Activated CD4-positive, alpha-beta T cell treated with anti-CD3 and anti-CD28 coated beads for 48 hours (primary cell): Measurements from ENCODE around the gene PCDHGB6.
A peak's percentile ranks its signal among the peaks of the same experiment; 100 is the strongest.
"Not testable (repeated sequence)": the region's sequence is repeated elsewhere in the genome, so short reads cannot be mapped to it uniquely, and the experiment has no call there.

Experiments used
- DNase-seq: peaks from one replicate; pipeline ENCODE4 v3.0.0-alpha.2; 2020

Gene PCDHGB6

DNA sequence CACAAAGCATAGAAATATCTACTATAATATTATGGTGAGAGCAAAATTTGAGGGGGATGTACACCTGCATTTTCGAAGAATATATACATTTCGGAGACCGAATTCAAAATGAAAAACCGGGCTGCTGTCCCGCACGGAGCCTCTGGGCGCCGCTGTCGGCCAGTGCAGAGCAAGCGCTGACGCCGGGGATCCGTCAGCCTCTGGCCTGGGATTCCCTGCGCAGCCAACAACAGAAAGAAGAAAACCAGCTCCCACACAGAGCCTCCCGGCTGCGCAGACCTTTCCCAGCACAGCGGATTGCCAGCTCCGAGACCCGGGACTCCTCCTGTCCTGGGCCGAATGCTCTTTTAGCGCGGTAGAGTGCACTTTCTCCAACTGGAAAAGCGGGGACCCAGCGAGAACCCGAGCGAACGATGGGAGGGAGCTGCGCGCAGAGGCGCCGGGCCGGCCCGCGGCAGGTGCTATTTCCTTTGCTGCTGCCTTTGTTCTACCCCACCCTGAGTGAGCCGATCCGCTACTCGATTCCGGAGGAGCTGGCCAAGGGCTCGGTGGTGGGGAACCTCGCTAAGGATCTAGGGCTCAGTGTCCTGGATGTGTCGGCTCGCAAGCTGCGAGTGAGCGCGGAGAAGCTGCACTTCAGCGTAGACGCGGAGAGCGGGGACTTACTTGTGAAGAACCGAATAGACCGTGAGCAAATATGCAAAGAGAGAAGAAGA, at the start of gene PCDHGB6:
PCDHGB6 (plus strand) TSS at position 232 of the 716 bp plus-strand sequence; CDS start at position 414, 182 bp downstream.
- peak; percentile 67 for DNase-seq

DNA sequence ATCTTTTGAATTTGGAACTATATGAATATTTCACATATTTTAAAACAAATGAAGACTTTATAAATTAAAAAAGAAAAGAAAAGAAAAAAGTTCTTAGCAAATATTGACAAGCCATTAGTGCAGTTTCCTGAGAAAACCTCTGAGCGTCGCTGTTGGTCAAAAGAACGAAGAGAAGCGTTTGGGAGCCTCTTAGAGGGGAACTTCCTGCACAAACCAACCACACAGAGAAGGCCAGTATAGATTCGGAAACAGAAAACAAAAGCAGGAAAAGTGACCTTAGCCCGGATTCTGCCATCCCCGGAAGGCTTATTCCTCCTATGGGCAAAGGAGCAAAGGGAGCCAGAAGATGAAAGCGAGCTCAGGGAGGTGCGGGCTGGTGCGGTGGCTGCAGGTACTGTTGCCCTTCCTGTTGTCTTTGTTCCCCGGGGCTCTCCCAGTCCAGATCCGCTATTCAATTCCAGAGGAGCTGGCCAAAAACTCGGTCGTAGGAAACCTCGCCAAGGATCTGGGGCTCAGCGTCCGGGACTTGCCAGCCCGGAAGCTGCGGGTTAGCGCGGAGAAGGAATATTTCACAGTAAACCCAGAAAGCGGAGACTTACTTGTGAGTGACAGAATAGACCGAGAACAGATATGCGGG, 47.9 kb upstream of the PCDHGB6 start, which contains the start of gene PCDHGB2:
PCDHGB2 (plus strand) TSS at position 205 of the 637 bp plus-strand sequence; CDS start at position 347, 142 bp downstream.
- no peak for DNase-seq

DNA sequence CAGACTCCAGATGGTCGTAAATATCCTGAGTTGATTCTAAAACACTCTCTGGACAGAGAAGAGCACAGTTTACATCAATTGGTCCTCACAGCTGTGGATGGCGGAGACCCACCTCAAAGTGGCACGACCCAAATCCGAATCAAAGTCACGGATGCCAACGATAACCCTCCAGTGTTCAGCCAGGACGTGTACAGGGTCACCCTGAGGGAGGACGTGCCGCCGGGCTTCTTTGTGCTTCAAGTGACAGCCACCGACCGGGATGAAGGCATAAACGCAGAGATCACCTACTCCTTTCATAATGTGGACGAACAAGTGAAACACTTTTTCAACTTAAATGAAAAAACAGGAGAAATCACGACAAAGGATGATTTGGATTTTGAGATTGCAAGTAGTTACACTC, 47.1 kb upstream of the PCDHGB6 start:
- no peak for DNase-seq

DNA sequence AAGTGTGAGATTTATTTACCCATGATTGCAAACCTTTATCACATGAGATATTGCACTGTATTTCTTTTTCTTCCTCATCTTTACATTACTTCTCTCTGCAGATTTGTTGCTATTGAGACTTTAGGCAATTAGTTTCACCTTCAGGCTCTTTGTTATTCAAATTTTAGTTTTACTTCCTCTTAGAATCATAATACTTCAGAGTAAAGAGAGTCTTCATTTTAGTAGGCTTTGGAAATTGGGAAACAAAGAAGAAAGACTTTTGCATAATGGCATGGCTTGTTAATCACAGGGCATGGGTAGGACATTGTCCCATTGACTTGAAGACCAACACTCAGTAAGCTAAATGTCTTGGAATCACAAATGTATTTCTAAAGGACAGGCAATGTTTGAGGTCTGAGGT, 45.1 kb upstream of the PCDHGB6 start:
- no peak for DNase-seq

DNA sequence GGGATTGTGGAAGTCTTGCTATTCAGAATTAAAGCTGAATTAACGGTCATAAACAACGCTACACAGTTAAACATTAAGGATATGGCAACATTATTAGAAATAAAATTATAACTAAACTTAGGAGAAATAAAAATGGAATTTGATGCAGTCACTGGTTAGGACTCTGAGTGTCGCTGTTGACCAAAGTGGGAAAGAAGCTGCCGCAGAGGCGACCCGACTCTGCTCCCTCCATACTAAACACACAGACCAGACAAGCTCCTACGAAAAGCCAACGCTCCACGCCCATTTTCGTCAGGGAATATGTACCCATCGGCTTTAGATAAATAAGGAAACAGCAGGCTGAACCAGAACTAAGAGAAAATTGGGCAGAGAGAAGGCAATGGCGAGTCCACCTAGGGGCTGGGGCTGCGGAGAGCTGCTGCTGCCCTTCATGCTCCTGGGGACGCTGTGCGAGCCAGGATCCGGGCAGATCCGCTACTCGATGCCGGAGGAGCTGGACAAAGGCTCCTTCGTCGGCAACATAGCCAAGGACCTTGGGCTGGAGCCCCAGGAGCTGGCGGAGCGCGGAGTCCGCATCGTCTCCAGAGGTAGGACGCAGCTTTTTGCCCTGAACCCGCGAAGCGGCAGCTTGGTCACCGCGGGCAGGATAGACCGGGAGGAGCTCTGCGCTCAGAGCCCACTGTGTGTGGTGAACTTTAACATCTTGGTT, 43.7 kb upstream of the PCDHGB6 start, which contains the start of gene PCDHGA5:
PCDHGA5 (plus strand) TSS at position 211 of the 709 bp plus-strand sequence; CDS start at position 380, 169 bp downstream.
- no peak for DNase-seq

DNA sequence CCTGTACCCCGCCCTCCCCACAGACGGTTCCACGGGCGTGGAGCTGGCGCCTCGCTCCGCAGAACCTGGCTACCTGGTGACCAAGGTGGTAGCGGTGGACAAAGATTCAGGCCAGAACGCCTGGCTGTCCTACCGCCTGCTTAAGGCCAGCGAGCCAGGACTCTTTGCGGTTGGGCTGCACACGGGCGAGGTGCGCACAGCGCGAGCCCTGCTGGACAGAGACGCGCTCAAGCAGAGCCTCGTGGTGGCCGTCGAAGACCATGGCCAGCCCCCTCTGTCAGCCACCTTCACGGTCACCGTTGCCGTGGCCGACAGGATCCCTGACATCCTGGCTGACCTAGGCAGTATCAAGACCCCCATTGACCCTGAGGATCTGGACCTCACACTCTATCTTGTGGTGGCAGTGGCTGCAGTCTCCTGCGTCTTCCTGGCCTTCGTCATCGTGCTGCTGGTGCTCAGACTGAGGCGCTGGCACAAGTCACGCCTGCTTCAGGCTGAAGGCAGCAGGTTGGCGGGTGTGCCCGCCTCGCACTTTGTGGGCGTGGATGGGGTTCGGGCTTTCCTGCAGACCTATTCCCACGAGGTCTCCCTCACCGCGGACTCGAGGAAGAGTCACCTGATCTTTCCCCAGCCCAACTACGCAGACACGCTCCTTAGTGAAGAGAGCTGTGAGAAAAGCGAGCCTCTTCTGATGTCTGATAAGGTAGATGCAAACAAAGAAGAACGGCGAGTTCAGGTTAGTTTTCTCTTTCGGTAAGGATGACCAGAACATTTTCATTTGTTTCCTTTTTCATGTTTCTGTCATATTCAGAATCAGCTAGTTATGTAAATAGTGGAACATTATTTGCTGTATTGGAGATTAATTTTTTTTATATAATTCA, 41.6 kb upstream of the PCDHGB6 start:
- DNase-seq = no peak

DNA sequence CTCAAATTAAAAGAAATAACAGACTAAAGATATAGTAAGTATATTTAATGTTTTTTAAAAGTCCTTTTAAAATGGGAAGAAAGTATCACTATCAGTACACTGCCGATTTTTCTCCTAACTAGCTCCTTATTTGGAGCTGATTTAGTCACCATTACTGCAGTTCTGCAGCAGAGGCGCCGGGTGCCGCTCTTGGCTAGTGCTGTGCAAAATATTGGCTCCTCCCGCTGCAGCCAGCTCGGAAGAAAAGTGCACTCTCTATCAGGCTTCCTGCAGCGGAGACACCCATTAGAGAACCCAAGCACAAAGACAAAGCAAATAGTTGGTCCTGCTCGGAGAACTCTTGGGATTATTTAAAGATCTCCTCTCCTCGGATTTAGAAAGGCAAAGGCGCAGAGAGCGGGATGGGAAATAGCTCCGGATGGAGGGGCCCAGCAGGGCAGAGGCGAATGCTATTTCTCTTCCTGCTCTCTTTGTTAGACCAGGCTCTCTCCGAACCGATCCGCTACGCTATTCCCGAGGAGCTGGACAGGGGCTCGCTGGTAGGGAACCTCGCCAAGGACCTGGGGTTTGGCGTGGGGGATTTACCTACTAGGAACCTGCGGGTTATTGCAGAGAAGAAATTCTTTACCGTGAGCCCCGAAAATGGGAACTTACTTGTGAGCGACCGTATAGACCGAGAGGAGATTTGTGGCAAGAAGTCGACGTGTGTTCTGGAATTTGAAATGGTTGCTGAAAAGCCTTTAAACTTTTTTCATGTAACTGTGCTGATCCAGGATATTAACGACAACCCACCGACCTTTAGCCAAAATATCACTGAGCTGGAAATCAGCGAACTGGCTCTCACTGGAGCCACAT, 37.6 kb upstream of the PCDHGB6 start, which contains the start of gene PCDHGB3:
PCDHGB3 (plus strand) TSS at position 249 of the 855 bp plus-strand sequence; CDS start at position 402, 153 bp downstream.
- DNase-seq = peak; percentile 53

DNA sequence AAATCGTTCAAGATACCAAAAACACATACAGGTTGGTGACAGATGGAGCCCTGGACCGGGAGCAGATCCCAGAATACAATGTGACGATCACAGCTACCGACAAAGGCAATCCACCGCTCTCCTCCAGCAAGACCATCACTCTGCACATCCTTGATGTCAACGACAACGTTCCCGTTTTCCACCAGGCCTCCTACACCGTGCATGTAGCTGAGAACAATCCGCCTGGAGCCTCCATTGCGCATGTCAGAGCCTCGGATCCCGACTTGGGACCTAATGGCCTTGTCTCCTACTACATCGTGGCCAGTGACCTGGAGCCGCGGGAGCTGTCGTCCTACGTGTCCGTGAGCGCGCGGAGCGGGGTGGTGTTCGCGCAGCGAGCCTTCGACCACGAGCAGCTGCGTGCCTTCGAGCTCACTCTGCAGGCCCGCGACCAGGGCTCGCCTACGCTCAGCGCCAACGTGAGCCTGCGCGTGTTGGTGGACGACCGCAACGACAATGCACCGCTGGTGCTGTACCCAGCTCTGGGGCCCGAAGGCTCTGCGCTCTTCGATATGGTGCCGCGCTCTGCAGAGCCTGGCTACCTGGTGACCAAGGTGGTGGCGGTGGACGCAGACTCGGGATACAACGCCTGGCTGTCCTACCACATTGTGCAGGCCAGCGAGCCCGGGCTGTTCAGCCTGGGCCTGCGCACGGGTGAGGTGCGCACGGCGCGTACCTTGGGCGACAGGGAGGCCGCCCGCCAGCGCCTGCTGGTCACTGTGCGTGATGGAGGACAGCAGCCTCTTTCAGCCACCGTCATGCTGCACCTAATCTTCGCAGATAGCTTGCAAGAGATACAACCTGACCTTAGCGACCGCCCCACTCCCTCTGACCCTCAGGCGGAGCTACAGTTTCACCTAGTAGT, 36.0 kb upstream of the PCDHGB6 start:
- DNase-seq = no peak

DNA sequence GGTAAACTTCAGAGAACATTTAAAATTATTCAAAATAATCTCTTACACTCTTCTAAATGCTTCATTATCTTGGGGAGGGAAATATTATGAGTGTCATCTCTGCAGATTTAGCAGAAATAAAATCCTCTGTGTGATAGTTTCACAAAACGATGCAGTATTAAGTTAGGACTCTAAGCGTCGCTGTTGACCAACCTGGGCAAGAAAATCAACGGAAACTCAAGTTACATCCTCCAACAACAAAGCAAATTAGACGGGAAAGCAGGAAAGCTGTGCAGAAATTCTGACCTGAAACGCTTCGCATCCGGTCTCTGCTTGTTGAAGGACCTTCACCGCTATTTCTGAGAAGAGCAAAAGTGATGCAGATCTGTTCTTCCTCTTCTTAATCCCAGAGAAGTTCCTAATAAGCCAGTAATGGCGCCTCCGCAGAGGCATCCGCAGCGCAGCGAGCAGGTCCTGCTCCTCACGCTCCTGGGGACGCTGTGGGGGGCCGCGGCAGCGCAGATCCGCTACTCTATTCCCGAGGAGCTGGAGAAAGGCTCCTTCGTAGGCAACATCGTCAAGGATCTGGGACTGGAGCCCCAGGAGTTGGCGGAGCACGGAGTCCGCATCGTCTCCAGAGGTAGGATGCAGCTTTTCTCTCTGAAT, 34.0 kb upstream of the PCDHGB6 start, which contains the start of gene PCDHGA6:
PCDHGA6 (plus strand) TSS at position 219 of the 645 bp plus-strand sequence; CDS start at position 412, 193 bp downstream.
- DNase-seq = no peak

DNA sequence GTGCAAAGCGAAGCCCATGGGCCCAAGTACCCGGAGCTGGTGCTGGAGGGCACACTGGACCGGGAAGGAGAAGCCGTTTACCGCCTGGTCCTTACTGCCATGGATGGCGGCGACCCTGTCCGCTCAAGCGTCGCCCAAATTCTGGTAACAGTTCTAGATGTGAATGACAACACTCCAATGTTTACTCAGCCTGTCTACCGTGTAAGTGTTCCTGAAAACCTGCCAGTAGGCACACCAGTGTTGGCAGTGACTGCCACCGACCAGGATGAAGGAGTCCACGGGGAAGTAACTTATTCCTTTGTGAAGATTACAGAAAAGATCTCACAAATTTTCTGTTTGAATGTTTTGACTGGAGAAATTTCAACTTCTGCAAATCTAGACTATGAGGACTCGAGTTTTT, 33.2 kb upstream of the PCDHGB6 start:
- no peak for DNase-seq

DNA sequence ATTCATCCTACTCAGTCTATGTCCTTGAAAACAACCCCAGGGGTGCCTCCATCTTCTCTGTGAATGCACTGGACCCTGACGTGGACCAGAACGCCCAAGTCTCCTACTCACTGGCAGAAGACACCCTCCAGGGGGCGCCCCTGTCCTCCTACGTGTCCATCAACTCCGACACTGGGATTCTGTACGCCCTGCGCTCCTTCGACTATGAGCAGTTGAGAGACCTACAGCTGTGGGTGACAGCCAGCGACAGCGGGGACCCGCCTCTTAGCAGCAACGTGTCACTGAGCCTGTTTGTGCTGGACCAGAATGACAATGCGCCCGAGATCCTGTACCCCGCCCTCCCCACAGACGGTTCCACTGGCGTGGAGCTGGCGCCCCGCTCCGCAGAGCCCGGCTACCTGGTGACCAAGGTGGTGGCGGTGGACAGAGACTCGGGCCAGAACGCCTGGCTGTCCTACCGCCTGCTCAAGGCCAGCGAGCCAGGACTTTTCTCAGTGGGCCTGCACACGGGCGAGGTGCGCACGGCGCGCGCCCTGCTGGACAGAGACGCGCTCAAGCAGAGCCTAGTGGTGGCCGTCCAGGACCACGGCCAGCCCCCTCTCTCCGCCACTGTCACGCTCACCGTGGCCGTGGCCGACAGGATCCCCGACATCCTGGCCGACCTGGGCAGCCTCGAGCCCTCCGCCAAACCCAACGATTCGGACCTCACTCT, 32.2 kb upstream of the PCDHGB6 start:
- DNase-seq = not testable (repeated sequence)

DNA sequence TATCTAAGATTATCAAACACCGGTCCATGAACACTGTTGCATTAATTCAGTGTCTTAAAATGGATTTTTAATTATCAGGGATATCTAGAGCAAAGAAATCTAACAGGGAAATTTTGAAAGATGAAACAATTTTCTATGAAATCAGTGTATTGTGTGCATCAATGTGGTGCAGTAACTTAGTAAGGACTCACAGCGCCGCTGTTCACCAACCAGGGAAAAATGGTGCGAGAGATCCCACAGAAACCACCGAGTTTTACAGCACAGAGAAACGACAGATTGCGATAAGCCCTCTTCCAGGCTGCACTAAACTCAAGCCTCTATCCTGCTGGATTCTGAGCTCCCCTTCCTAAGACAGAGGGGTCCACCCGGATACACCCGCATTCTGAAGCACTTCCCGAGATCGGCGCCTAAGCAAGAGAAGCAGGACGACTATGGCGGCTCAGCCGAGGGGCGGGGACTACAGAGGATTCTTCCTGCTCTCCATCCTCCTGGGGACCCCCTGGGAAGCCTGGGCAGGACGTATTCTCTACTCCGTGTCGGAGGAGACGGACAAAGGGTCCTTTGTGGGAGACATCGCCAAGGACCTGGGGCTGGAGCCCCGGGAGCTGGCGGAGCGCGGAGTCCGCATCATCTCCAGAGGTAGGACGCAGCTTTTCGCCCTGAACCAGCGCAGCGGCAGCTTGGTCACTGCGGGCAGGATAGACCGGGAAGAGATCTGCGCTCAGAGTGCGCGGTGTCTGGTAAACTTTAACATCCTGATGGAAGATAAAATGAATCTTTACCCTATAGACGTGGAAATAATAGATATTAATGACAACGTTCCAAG, 25.1 kb upstream of the PCDHGB6 start, which contains the start of gene PCDHGA7:
PCDHGA7 (plus strand) TSS at position 274 of the 826 bp plus-strand sequence; CDS start at position 432, 158 bp downstream.
- no peak for DNase-seq

DNA sequence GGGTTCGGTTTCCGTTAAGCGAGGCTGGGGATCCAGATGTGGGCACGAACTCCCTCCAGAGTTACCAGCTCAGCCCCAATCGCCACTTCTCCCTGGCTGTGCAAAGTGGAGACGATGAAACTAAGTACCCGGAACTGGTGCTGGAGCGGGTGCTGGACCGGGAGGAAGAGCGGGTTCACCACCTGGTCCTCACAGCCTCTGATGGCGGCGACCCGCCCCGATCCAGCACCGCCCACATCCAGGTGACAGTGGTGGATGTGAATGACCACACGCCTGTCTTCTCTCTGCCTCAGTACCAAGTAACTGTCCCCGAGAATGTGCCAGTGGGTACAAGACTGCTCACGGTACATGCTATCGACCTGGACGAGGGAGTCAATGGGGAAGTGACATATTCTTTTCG, 24.5 kb upstream of the PCDHGB6 start:
- DNase-seq = no peak

DNA sequence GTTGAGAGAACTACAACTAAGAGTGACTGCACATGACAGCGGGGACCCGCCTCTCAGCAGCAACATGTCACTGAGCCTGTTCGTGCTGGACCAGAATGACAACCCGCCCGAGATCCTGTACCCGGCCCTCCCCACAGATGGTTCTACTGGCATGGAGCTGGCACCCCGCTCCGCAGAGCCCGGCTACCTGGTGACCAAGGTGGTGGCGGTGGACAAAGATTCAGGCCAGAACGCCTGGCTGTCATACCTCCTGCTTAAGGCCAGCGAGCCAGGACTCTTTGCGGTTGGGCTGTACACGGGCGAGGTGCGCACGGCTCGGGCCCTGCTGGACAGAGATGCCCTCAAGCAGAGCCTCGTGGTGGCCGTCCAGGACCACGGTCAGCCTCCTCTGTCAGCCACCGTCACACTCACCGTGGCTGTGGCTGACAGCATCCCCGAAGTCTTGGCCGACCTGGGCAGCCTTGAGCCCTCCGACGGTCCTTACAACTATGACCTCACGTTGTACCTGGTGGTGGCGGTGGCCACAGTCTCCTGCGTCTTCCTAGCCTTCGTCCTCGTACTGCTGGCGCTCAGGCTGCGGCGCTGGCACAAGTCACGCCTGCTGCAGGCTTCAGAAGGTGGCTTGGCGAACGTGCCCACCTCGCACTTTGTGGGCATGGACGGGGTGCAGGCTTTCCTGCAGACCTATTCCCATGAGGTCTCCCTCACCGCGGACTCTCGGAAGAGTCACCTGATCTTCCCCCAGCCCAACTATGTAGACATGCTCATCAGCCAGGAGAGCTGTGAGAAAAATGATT, 23.2 kb upstream of the PCDHGB6 start:
- DNase-seq = no peak

DNA sequence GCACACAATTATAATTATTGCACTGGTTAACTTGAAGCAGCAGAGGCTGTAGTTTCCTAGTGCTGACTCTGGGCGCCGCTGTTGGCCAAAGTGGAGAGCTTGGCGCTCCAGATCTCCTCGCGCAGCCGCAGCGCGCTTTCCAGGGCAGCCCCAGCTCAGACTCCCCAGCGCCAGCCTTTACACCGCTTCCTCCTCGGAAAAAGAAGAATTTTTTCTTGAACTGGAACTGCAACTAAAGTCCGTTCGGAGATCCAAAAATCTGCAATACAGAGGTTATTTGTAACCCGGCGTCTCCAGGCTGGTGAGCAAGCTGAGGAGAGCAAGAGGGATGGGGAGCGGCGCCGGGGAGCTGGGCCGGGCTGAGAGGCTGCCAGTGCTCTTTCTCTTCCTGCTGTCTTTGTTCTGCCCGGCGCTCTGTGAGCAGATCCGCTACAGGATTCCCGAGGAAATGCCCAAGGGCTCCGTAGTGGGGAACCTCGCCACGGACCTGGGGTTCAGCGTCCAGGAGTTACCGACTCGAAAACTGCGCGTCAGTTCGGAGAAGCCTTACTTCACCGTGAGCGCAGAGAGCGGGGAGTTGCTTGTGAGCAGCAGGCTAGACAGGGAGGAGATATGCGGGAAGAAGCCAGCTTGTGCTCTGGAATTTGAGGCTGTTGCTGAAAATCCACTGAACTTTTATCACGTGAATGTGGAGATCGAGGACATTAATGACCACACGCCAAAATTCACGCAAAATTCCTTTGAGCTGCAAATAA, 20.1 kb upstream of the PCDHGB6 start, which contains the start of gene PCDHGB4:
PCDHGB4 (plus strand) TSS at position 142 of the 755 bp plus-strand sequence; CDS start at position 329, 187 bp downstream.
- DNase-seq = peak; percentile 51

DNA sequence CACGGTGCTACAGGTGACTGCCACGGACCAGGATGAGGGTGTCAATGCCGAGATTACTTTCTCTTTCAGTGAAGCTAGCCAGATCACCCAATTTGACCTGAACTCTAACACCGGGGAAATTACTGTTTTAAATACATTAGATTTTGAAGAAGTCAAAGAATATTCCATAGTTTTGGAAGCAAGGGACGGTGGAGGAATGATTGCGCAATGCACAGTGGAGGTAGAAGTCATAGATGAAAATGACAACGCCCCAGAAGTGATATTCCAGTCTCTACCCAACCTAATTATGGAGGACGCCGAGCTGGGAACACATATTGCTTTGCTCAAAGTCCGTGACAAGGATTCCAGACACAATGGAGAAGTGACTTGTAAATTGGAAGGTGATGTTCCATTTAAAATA, 19.2 kb upstream of the PCDHGB6 start:
- no peak for DNase-seq
